Large intestine (tissue), 3 donors: Measurements from ENCODE around the gene GUSB. TPM values are rescaled to one million over a fixed set of nuclear protein-coding genes. Genes with fewer than 3 reads are reported as not detected.
A peak's percentile ranks its signal among the peaks of the same experiment; 100 is the strongest.

Source experiments
- DNase-seq, 2 donors: peaks; one replicate each; pipeline versions ENCODE4 v3.0.0 to v3.0.0-alpha.2; 2013
- H3K27ac ChIP-seq: one replicate; pipeline ENCODE4 v1.5.1; 2013; ENCODE audit warnings: low read length
- H3K27me3 ChIP-seq: 2 replicates; pipeline ENCODE4 v1.6.1; 2013; ENCODE audit warnings: low read length; ENCODE audit not compliant: control insufficient read depth, insufficient read depth
- H3K36me3 ChIP-seq: 2 replicates; pipeline ENCODE4 v1.6.1; 2013; ENCODE audit warnings: low read length; ENCODE audit not compliant: control insufficient read depth, insufficient read depth
- H3K4me1 ChIP-seq: one replicate; pipeline ENCODE4 v1.6.1; 2013; ENCODE audit warnings: low read length; ENCODE audit not compliant: control insufficient read depth, insufficient read depth
- H3K4me3 ChIP-seq: one replicate; pipeline ENCODE4 v1.5.1; 2013; ENCODE audit warnings: low read length
- H3K9me3 ChIP-seq: one replicate; pipeline ENCODE4 v1.6.1; 2013; ENCODE audit warnings: mild to moderate bottlenecking, low read depth, low read length, moderate library complexity; ENCODE audit not compliant: control insufficient read depth
- WGBS: methylation state at CpG from one replicate; pipeline ENCODE4 v1.1.5; 2013; ENCODE audit warnings: low lambda C conversion rate; ENCODE audit not compliant: insufficient coverage; 5-methylcytosine and 5-hydroxymethylcytosine counted together
- polyA plus RNA-seq: library from polyadenylated mRNA; unstranded; fragments of 120-200 nt; gene quantifications from one replicate; pipeline ENCODE4 v1.2.1, GENCODE V29; 2013

The GUSB gene
- polyA plus RNA-seq, 1 donor = 116 TPM

DNA sequence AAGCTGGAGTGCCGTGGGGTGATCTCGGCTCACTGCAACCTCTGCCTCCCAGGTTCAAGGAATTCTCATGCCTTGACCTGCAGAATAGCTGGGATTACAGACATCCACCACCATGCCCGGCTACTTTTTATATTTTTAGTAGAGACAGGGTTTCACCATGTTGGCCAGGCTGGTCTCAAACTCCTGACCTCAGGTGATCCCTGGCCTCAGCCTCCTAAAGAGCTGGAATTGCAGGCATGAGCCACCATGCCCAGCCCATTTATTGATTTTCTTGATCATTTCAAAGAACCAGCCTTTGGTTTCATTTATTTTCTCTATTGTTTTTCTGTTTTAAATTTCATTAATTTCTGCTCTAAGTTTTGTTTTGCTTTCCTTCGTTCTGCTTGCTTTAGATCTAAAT lies 50.3 kb downstream of the GUSB start:
- DNase-seq = no peak
- H3K36me3 ChIP-seq = no peaks in the 10 kb centered on the region
- H3K27me3 ChIP-seq = no peaks in the 10 kb centered on the region
- peaks cover 3% of the 10 kb centered on the region for H3K4me1 ChIP-seq
- H3K4me3 ChIP-seq = no peak overlapping the region
- no peaks in the 10 kb centered on the region for H3K9me3 ChIP-seq
- H3K27ac ChIP-seq = no peak overlapping the region
- WGBS = 100% methylated on average over 1 of the region's 4 CpGs

DNA sequence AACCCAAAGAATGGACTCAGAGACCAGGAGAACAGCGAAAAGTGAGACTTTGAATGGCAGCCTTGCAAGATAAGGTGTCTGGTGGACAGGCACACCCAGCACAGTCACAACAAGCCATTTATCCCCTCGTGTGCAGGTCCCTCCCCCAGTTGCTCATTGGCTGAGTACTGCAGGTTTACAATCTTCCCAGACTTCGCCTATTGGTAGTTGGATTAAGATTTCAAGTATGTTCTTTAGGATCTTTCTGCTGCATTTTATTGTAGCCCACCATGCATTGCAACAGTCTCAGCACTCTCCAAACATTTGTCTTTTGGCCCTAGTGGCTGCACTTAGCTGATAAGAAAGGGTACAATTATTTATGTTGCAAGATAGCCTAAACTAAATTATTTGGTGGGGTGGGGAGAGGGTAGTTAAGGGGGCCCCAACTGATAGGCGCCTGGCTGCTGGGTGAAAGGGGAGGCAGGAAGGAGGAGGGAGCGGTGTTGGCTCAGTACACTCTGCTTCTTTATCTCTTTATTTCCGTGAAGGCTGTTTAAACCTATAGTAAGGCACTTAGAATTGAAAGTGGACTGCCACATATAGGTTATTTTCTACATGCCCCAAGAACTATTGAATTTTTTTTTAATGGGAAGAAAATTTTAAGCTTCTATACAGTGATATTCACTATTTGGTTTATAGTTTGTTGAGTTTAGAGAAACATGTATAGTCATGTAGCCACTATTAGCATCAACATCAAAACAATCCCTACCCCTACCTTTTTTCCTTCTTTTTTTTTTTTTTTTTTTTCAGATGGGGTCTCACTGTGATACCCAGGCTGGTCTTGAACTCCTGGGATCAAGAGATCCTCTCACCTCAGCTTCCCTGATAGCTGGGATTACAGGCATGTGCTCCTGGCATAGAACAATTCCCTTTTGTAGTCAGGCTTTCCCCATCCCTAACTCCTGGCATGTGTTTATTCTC lies 54.2 kb downstream of the GUSB start:
- H3K4me3 ChIP-seq = no peak overlapping the region
- H3K36me3 ChIP-seq = no peaks in the 10 kb centered on the region
- no CpG with 5 or more reads among the region's 6 CpGs for WGBS
- H3K4me1 ChIP-seq = peaks cover 8% of the 10 kb centered on the region
- H3K27me3 ChIP-seq = no peaks in the 10 kb centered on the region
- H3K27ac ChIP-seq = peak overlapping the region; percentile 66
- DNase-seq = peak; percentile 83 to 93
- H3K9me3 ChIP-seq = no peaks in the 10 kb centered on the region

DNA sequence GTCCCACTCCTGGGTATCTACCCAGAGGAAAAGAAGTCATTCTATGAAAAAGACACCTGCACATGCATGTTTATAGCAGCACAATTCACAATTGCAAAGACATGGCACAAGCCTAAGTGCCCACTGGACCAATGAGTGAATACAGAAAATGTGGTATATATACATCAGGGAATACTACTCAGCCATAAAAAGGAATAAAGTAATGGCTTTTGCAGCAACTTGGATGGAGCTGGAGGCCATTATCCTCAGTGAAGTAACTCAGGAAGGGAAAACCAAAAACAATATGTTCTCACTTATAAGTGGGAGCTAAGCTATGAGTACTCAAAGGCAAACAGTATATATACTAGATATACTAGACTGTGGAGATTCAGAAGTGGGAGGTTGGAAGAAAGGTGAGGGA lies 55.4 kb downstream of the GUSB start:
- H3K36me3 ChIP-seq = no peaks in the 10 kb centered on the region
- H3K9me3 ChIP-seq = no peaks in the 10 kb centered on the region
- no peak for DNase-seq
- no peak overlapping the region for H3K4me3 ChIP-seq
- H3K4me1 ChIP-seq = peaks cover 8% of the 10 kb centered on the region
- H3K27me3 ChIP-seq = no peaks in the 10 kb centered on the region
- no peak overlapping the region for H3K27ac ChIP-seq

- no peak overlapping the region for H3K4me3 ChIP-seq
- 80% methylated on average over 1 of the region's 3 CpGs for WGBS
- no peak overlapping the region for H3K27ac ChIP-seq
- no peaks in the 10 kb centered on the region for H3K27me3 ChIP-seq
- no peaks in the 10 kb centered on the region for H3K9me3 ChIP-seq
- H3K4me1 ChIP-seq = peaks cover 8% of the 10 kb centered on the region
- no peaks in the 10 kb centered on the region for H3K36me3 ChIP-seq
- DNase-seq = peak in 1 of 2 donors; percentile 12
These were observed 57.0 kb downstream of the GUSB start for GRCh38 chr7:65925040-65925439.

GRCh38 chr7:65924193-65924592 lies 57.8 kb downstream of the GUSB start:
- H3K4me1 ChIP-seq = peaks cover 8% of the 10 kb centered on the region
- no peak overlapping the region for H3K4me3 ChIP-seq
- 80% methylated on average over 1 of the region's 4 CpGs for WGBS
- no peaks in the 10 kb centered on the region for H3K27me3 ChIP-seq
- H3K9me3 ChIP-seq = no peaks in the 10 kb centered on the region
- H3K36me3 ChIP-seq = no peaks in the 10 kb centered on the region
- H3K27ac ChIP-seq = no peak overlapping the region
- no peak for DNase-seq

- 70% methylated on average over 2 of the region's 4 CpGs for WGBS
- H3K9me3 ChIP-seq = no peaks in the 10 kb centered on the region
- H3K4me3 ChIP-seq = no peak overlapping the region
- no peaks in the 10 kb centered on the region for H3K27me3 ChIP-seq
- DNase-seq = peak in 1 of 2 donors; percentile 27
- no peak overlapping the region for H3K27ac ChIP-seq
- no peaks in the 10 kb centered on the region for H3K36me3 ChIP-seq
- H3K4me1 ChIP-seq = peaks cover 8% of the 10 kb centered on the region
These were observed 58.7 kb downstream of the GUSB start for GRCh38 chr7:65923316-65923715.

DNA sequence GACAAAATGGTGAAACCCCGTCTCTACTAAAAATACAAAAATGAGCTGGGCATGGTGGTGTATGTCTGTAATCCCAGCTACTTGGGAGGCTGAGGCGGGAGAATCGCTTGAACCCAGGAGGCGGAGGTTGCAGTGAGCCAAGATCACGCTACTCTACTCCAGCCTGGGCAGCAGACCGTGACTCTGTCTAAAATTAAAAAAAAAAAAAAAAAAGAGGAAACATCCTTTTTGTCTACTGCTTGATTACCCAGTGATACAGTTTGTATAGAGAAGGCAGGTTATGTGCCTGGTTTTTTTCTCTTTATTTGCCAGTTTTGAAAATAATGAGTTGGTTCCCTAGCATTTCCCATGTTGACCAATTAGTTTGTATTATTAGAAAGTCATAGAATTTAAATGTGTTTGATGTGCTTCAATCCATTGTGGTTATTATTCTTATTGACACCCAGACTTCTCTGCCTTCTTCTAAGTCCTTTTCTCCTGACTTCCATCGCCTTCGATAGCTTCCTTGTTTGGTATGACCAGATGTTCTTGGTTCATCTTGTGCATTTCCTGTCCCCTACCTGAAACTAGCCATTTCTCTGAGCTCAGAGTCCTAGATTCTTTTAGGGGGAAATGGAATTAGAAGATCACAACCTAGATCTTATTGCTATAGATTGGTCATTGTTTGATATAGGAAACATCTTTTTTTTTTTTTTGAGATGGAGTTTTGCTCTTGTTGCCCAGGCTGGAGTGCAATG lies 65.9 kb downstream of the GUSB start:
- peaks cover 2% of the 10 kb centered on the region for H3K36me3 ChIP-seq
- DNase-seq = no peak
- H3K4me3 ChIP-seq = no peak overlapping the region
- no peak overlapping the region for H3K27ac ChIP-seq
- 100% methylated on average over 1 of the region's 8 CpGs for WGBS
- H3K27me3 ChIP-seq = no peaks in the 10 kb centered on the region
- no peaks in the 10 kb centered on the region for H3K9me3 ChIP-seq
- no peaks in the 10 kb centered on the region for H3K4me1 ChIP-seq

DNA sequence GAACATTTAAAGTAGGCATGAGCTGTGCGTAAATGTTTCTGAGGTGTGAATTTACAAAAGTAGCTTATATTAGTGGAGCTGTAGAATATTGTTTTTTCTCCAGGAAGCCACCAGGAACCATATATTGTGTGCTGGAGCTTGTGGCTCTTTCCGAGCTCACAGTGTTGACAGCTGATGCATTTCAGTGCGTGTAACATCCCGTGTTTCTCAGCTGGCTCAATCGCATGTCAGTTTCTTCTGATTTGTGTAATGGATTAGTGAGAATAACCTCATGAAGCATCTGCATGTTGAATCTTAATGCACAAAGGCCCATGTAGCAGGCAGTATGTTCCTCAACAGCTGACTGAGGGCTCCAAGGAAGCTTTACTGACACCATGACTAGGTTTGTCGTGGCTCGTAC lies 69.8 kb downstream of the GUSB start:
- Histone ChIP-seq H3K9me3 (no peaks in the 10 kb centered on the region), H3K27me3 (no peaks in the 10 kb centered on the region), H3K27ac (no peak overlapping the region), H3K4me3 (no peak overlapping the region), H3K36me3 (peaks cover 2% of the 10 kb centered on the region), H3K4me1 (no peaks in the 10 kb centered on the region)
- no CpG with 5 or more reads among the region's 7 CpGs for WGBS
- DNase-seq = no peak

Other genes with a start within 250 kb of the GUSB start
- 29.3 TPM for gene VKORC1L1, start 109.1 kb downstream of the GUSB start, polyA plus RNA-seq
- 103 TPM for gene ASL, start 93.6 kb upstream of the GUSB start, polyA plus RNA-seq
- gene CRCP, start 132.6 kb upstream of the GUSB start, polyA plus RNA-seq = 32.0 TPM
- 10.8 TPM for gene TPST1, start 223.1 kb upstream of the GUSB start, polyA plus RNA-seq